NT2/D1 (cell line): Measurements from ENCODE around the gene NKX6-2.

Source experiments
- YY1 ChIP-seq: IDR thresholded peaks from 2 replicates; pipeline ENCODE4 v1.6.1; 2011; ENCODE audit not compliant: insufficient read length, insufficient read depth
- ZNF274 ChIP-seq: IDR thresholded peaks from 2 replicates; pipeline ENCODE4 v1.6.1; 2011; ENCODE audit warnings: mild to moderate bottlenecking, low read depth, low read length

DNA sequence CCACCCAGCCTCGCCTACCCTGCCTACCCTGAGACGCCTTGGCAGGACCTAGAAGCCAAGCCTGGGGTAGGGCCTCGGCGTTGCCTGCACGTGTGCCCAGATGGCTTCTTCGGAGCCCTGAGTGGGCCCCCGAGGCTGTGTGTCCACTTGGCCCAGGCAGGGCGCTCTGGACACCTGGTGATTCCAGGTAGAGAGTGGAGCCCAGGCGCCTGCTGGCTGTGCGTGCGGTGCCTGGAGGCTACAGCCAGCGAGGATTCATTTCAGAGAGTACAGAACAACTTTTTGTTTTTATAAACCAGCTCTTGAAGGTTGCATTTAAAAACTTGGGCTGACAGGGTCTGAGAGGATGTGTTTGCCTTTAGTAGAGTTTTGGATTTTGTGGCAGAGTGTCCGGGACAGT, 40.0 kb downstream of the NKX6-2 start:
- TF ChIP-seq ZNF274, result no peak
- no peak for TF ChIP-seq YY1
